Astrocyte of the cerebellum (primary cell): Measurements from ENCODE around the gene AGBL3.

Source experiments
- DNase-seq: peaks from one replicate; pipeline ENCODE4 v3.0.0-alpha.2; 2011; ENCODE audit warnings: low read depth
- H3K4me3 ChIP-seq: 2 replicates; pipeline ENCODE4 v1.5.1; 2011; ENCODE audit warnings: mild to moderate bottlenecking, low read depth, low read length, moderate library complexity
- in situ Hi-C: cut with HindIII; loops from 2 replicates; pipeline ENCODE4 v1.10.0; 2017; ENCODE audit warnings: low sequenced_read_pairs
- TF ChIP-seq, protein P1 (sequence below): IDR thresholded peaks from 2 replicates; pipeline ENCODE4 v1.5.1; 2012; ENCODE audit warnings: low read length, low read depth, moderate library complexity, mild to moderate bottlenecking; ENCODE audit errors: missing control alignments

The AGBL3 gene

GRCh38 chr7:135083005-135083404, 96.7 kb downstream of the AGBL3 start:
- TF ChIP-seq, protein P1, sequence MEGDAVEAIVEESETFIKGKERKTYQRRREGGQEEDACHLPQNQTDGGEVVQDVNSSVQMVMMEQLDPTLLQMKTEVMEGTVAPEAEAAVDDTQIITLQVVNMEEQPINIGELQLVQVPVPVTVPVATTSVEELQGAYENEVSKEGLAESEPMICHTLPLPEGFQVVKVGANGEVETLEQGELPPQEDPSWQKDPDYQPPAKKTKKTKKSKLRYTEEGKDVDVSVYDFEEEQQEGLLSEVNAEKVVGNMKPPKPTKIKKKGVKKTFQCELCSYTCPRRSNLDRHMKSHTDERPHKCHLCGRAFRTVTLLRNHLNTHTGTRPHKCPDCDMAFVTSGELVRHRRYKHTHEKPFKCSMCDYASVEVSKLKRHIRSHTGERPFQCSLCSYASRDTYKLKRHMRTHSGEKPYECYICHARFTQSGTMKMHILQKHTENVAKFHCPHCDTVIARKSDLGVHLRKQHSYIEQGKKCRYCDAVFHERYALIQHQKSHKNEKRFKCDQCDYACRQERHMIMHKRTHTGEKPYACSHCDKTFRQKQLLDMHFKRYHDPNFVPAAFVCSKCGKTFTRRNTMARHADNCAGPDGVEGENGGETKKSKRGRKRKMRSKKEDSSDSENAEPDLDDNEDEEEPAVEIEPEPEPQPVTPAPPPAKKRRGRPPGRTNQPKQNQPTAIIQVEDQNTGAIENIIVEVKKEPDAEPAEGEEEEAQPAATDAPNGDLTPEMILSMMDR = no peak
- DNase-seq = no peak
- H3K4me3 ChIP-seq = no peak overlapping the region
- in situ Hi-C loops = no loop called here

DNA sequence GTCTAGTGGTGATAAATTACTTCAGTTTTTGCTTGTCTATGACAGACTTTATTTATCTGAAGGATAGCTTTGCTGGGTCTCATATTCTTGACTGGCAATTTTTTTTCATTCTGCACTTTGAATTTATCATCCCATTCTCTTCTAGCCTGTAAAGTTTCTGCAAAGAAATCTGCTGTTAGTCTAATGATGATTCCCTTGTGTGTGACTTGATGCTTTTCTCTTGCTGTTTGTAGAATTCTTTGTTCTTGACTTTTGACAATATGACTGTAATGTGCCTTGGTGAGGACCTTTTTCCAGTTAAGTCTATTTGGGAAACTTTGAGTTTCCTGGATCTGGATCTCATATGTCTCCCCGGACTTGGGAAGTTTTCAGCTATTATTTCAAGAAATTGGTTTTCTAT, 102.3 kb downstream of the AGBL3 start:
- DNase-seq = no peak
- H3K4me3 ChIP-seq = no peak overlapping the region
- TF ChIP-seq, protein P1 = no peak
- in situ Hi-C loops = no loop called here

GRCh38 chr7:135091717-135092116, 105.4 kb downstream of the AGBL3 start:
- H3K4me3 ChIP-seq = no peak overlapping the region
- TF ChIP-seq, protein P1 = no peak
- no peak for DNase-seq
- in situ Hi-C loops = no loop called here

DNA sequence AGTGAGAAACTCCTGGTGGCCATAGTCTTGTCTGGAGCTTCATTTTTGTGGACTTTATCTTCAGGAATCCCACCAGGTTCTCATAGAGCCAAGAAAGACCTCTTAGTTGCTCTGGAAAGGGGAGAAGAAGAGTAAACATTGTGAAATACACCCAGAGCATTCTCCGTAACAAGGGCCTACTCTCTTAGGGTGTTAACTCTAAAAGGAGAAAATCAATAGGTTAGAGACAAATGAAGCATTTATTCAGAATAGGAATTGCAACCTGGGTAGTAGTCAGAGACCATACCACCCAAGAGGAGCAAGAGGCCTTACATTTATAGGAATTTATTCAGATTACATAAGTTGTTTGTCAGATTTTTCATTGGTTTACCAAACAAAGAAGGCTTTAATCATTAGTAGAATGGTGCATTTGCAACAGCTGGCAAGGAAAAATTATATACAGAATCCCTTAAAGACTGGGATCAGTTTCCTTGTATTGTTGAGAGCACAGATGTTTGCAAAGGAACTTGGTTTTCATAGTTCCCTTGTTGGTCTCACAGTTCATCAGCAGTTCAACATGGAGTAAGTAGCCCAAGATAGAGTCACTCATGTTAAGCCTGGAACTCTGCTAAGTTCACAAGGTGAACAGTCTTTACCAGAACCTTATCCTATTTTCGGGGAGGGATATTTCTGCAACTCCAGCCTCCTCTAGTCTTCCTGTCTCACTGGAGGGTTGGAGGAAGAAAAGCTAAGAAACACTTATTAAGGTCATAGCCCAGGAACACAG, 108.3 kb downstream of the AGBL3 start:
- no peak for DNase-seq
- H3K4me3 ChIP-seq = no peak overlapping the region
- TF ChIP-seq, protein P1 = no peak
- in situ Hi-C loops = no loop called here

DNA sequence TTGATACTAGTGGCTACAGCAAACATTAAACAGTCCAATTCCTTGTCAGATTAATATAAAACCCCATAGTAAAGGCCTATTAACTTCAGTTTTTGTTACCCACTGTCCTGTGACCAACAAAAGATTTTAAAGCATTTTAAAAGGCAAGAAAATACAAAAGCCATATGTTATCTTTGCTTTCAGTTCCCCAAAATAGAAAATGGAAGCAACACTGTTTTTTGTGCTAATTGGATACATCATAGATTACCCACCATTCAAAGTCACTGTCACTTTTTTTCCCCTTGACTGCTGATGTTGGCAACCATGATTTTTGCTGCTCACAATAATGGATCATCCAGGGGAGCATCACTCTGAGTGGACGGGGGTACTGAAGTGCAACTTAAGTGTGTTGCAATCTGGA, 109.1 kb downstream of the AGBL3 start:
- in situ Hi-C loops = no loop called here

DNA sequence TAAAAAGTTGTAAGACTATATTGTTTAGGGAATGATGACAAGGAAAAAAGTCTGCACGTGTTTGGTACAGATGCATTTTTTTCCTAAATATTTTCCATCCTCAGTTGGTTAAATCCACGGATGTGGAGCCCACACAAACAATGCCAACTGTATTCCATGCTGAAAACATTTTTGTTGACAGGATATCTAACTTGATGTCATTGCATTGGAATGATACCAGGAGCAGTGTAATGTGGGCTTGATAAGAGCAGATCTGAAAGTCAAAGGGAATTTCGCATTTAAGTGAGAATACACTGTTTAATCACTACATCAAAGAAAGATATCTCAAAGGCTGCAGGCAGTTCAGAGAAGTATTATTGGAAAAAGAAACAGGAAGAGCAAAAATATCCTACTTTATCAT, 112.1 kb downstream of the AGBL3 start:
- in situ Hi-C loops = no loop called here
- DNase-seq = no peak

More for the DNA sequence above, 109.1 kb downstream of the AGBL3 start:
- no peak overlapping the region for H3K4me3 ChIP-seq
- TF ChIP-seq, protein P1 = no peak
- no peak for DNase-seq

More for the DNA sequence above, 112.1 kb downstream of the AGBL3 start:
- H3K4me3 ChIP-seq = no peak overlapping the region
- TF ChIP-seq, protein P1 = no peak
